Naive B cell (primary cell): ENCODE results near the gene TWIST2. TPM values are rescaled to one million over a fixed set of nuclear protein-coding genes. Genes with fewer than 3 reads are reported as not detected.

ENCODE experiments used
- ATAC-seq, 2 donors: fragments of 150-1000 bp; cut with Tn5 transposase; 2 replicates each; pipeline ENCODE4 v1.10.0; 2021; ENCODE audit warnings: low read depth in 2 of 2, mild to moderate bottlenecking in 2 of 2, moderate library complexity in 2 of 2
- DNase-seq: peaks from one replicate; pipeline ENCODE4 v3.0.0; 2022
- H3K27ac Mint-ChIP-seq, 6 donors: one replicate each; pipeline ENCODE4 v1.8.0; 2020 to 2022; ENCODE audit warnings: mild to moderate bottlenecking in 6 of 6, mixed read lengths in 6 of 6, moderate library complexity in 5 of 6, inconsistent platforms in 2 of 6
- H3K27me3 Mint-ChIP-seq, 3 donors: one replicate each; pipeline ENCODE4 v1.8.0; 2021 to 2022; ENCODE audit warnings: mixed read lengths in 3 of 3, mild to moderate bottlenecking in 1 of 3
- H3K36me3 Mint-ChIP-seq, 2 donors: one replicate each; pipeline ENCODE4 v1.8.0; 2020 to 2022; ENCODE audit warnings: mixed read lengths in 2 of 2, inconsistent platforms in 1 of 2, mild to moderate bottlenecking in 1 of 2
- H3K4me1 Mint-ChIP-seq, 3 donors: one replicate each; pipeline ENCODE4 v1.8.0; 2020 to 2022; ENCODE audit warnings: mixed read lengths in 3 of 3, inconsistent platforms in 1 of 3, mild to moderate bottlenecking in 1 of 3, moderate library complexity in 1 of 3
- H3K4me3 Mint-ChIP-seq, 8 donors: one replicate each; pipeline ENCODE4 v1.8.0; 2020 to 2022; ENCODE audit warnings: mild to moderate bottlenecking in 8 of 8, mixed read lengths in 8 of 8, moderate library complexity in 8 of 8, inconsistent platforms in 2 of 8
- H3K9me3 Mint-ChIP-seq, 7 donors: one replicate each; pipeline ENCODE4 v1.8.0; 2020 to 2022; ENCODE audit warnings: mixed read lengths in 7 of 7, mild to moderate bottlenecking in 5 of 7, inconsistent platforms in 2 of 7, moderate library complexity in 1 of 7
- polyA plus RNA-seq, 6 donors: library from polyadenylated mRNA; unstranded; fragments of 300-500 nt; fragmentation: Illumina TruSeq; gene quantifications; one replicate each; pipeline ENCODE4 v1.2.3, GENCODE V29; 2021; ENCODE audit warnings: low read depth in 6 of 6

TWIST2 gene
- polyA plus RNA-seq, 6 donors from 2014 or later = not detected

- Mint-ChIP-seq H3K9me3 (peaks cover 0 to 3% (median 0%) of the 10 kb centered on the region in 7 donors), H3K27ac (no peak overlapping the region)
- ATAC-seq = no peak
These were observed 66.2 kb downstream of the TWIST2 start for GRCh38 chr2:238913931-238914647.

GRCh38 chr2:238914648-238915015 lies 66.7 kb downstream of the TWIST2 start:
- no peaks in the 10 kb centered on the region for H3K36me3 Mint-ChIP-seq
- H3K9me3 Mint-ChIP-seq = peaks cover 0 to 4% (median 0%) of the 10 kb centered on the region in 7 donors
- H3K4me3 Mint-ChIP-seq = no peak overlapping the region
- no peaks in the 10 kb centered on the region for H3K4me1 Mint-ChIP-seq
- no peak for ATAC-seq
- peaks cover 0 to 16% (median 0%) of the 10 kb centered on the region in 3 donors for H3K27me3 Mint-ChIP-seq
- DNase-seq = no peak
- no peak overlapping the region for H3K27ac Mint-ChIP-seq

More at GRCh38 chr2:238913931-238914647, 66.2 kb downstream of the TWIST2 start:
- Mint-ChIP-seq H3K36me3 (no peaks in the 10 kb centered on the region), H3K4me3 (peak overlapping the region in 1 of 8 donors; percentile 42), H3K4me1 (no peaks in the 10 kb centered on the region), H3K27me3 (peaks cover 0 to 16% (median 0%) of the 10 kb centered on the region in 3 donors)
- DNase-seq = no peak

- ATAC-seq (no peak), DNase-seq (no peak)
- H3K4me1 Mint-ChIP-seq = no peaks in the 10 kb centered on the region
- peaks cover 0 to 4% (median 0%) of the 10 kb centered on the region in 7 donors for H3K9me3 Mint-ChIP-seq
- peaks cover 0 to 16% (median 0%) of the 10 kb centered on the region in 3 donors for H3K27me3 Mint-ChIP-seq
- H3K27ac Mint-ChIP-seq = no peak overlapping the region
- no peak overlapping the region for H3K4me3 Mint-ChIP-seq
- H3K36me3 Mint-ChIP-seq = no peaks in the 10 kb centered on the region
These were observed 67.3 kb downstream of the TWIST2 start for GRCh38 chr2:238915196-238915595.

- peak overlapping the region in 2 of 8 donors; percentile 16 to 54 for H3K4me3 Mint-ChIP-seq
- no peaks in the 10 kb centered on the region for H3K4me1 Mint-ChIP-seq
- peaks cover 0 to 4% (median 0%) of the 10 kb centered on the region in 7 donors for H3K9me3 Mint-ChIP-seq
- ATAC-seq = no peak
- H3K27ac Mint-ChIP-seq = no peak overlapping the region
- H3K36me3 Mint-ChIP-seq = no peaks in the 10 kb centered on the region
- DNase-seq = no peak
- H3K27me3 Mint-ChIP-seq = peaks cover 0 to 16% (median 2%) of the 10 kb centered on the region in 3 donors
These were observed 67.7 kb downstream of the TWIST2 start for GRCh38 chr2:238915596-238915995.

- H3K27ac Mint-ChIP-seq = peak overlapping the region in 1 of 6 donors; percentile 0
- no peaks in the 10 kb centered on the region for H3K36me3 Mint-ChIP-seq
- peaks cover 0 to 17% (median 6%) of the 10 kb centered on the region in 3 donors for H3K27me3 Mint-ChIP-seq
- H3K4me3 Mint-ChIP-seq = no peak overlapping the region
- H3K4me1 Mint-ChIP-seq = no peaks in the 10 kb centered on the region
- no peak for DNase-seq
- no peak for ATAC-seq
- peaks cover 0 to 4% (median 0%) of the 10 kb centered on the region in 7 donors for H3K9me3 Mint-ChIP-seq
These were observed 68.4 kb downstream of the TWIST2 start for GRCh38 chr2:238916176-238916874.

- H3K4me3 Mint-ChIP-seq = no peak overlapping the region
- ATAC-seq = no peak
- H3K9me3 Mint-ChIP-seq = peaks cover 0 to 4% (median 0%) of the 10 kb centered on the region in 7 donors
- H3K27me3 Mint-ChIP-seq = peaks cover 0 to 24% (median 6%) of the 10 kb centered on the region in 3 donors
- DNase-seq = no peak
- H3K36me3 Mint-ChIP-seq = no peaks in the 10 kb centered on the region
- no peaks in the 10 kb centered on the region for H3K4me1 Mint-ChIP-seq
- no peak overlapping the region for H3K27ac Mint-ChIP-seq
These were observed 69.1 kb downstream of the TWIST2 start for GRCh38 chr2:238916875-238917590.

GRCh38 chr2:238919307-238919706 lies 71.4 kb downstream of the TWIST2 start:
- no peaks in the 10 kb centered on the region for H3K36me3 Mint-ChIP-seq
- no peak overlapping the region for H3K27ac Mint-ChIP-seq
- H3K4me1 Mint-ChIP-seq = no peaks in the 10 kb centered on the region
- H3K27me3 Mint-ChIP-seq = peaks cover 0 to 24% (median 6%) of the 10 kb centered on the region in 3 donors
- peaks cover 0 to 4% (median 0%) of the 10 kb centered on the region in 7 donors for H3K9me3 Mint-ChIP-seq
- no peak for ATAC-seq
- DNase-seq = no peak
- no peak overlapping the region for H3K4me3 Mint-ChIP-seq

- Mint-ChIP-seq H3K36me3 (no peaks in the 10 kb centered on the region), H3K27me3 (peaks cover 0 to 22% (median 6%) of the 10 kb centered on the region in 3 donors), H3K4me1 (no peaks in the 10 kb centered on the region), H3K27ac (no peak overlapping the region), H3K4me3 (no peak overlapping the region), H3K9me3 (peaks cover 0 to 4% (median 0%) of the 10 kb centered on the region in 7 donors)
- no peak for ATAC-seq
- DNase-seq = no peak
These were observed 72.2 kb downstream of the TWIST2 start for GRCh38 chr2:238920053-238920452.

GRCh38 chr2:238920601-238921001 lies 72.7 kb downstream of the TWIST2 start:
- H3K27me3 Mint-ChIP-seq = peaks cover 0 to 16% (median 6%) of the 10 kb centered on the region in 3 donors
- no peak for DNase-seq
- no peak for ATAC-seq
- no peaks in the 10 kb centered on the region for H3K4me1 Mint-ChIP-seq
- peaks cover 0 to 4% (median 0%) of the 10 kb centered on the region in 7 donors for H3K9me3 Mint-ChIP-seq
- H3K4me3 Mint-ChIP-seq = no peak overlapping the region
- H3K36me3 Mint-ChIP-seq = no peaks in the 10 kb centered on the region
- H3K27ac Mint-ChIP-seq = no peak overlapping the region

GRCh38 chr2:238921259-238921658 lies 73.4 kb downstream of the TWIST2 start:
- Mint-ChIP-seq H3K36me3 (no peaks in the 10 kb centered on the region), H3K27me3 (peaks cover 1 to 10% (median 6%) of the 10 kb centered on the region in 3 donors), H3K9me3 (peaks cover 0 to 2% (median 0%) of the 10 kb centered on the region in 7 donors), H3K4me3 (no peak overlapping the region), H3K27ac (no peak overlapping the region), H3K4me1 (no peaks in the 10 kb centered on the region)
- DNase-seq (no peak), ATAC-seq (no peak)

- no peaks in the 10 kb centered on the region for H3K36me3 Mint-ChIP-seq
- peak overlapping the region in 1 of 6 donors; percentile 9 for H3K27ac Mint-ChIP-seq
- H3K27me3 Mint-ChIP-seq = peaks cover 4 to 13% (median 7%) of the 10 kb centered on the region in 3 donors
- DNase-seq (no peak), ATAC-seq (no peak)
- no peaks in the 10 kb centered on the region for H3K4me1 Mint-ChIP-seq
- H3K9me3 Mint-ChIP-seq = peaks cover 0 to 2% (median 0%) of the 10 kb centered on the region in 7 donors
- no peak overlapping the region for H3K4me3 Mint-ChIP-seq
These were observed 73.9 kb downstream of the TWIST2 start for GRCh38 chr2:238921681-238922319.

GRCh38 chr2:238922435-238922834 lies 74.5 kb downstream of the TWIST2 start:
- peaks cover 4 to 20% (median 14%) of the 10 kb centered on the region in 3 donors for H3K27me3 Mint-ChIP-seq
- no peak overlapping the region for H3K4me3 Mint-ChIP-seq
- peaks cover 0 to 2% (median 0%) of the 10 kb centered on the region in 7 donors for H3K9me3 Mint-ChIP-seq
- ATAC-seq (no peak), DNase-seq (no peak)
- H3K36me3 Mint-ChIP-seq = no peaks in the 10 kb centered on the region
- no peak overlapping the region for H3K27ac Mint-ChIP-seq
- no peaks in the 10 kb centered on the region for H3K4me1 Mint-ChIP-seq

GRCh38 chr2:238924032-238924431 lies 76.1 kb downstream of the TWIST2 start:
- Mint-ChIP-seq H3K4me1 (no peaks in the 10 kb centered on the region), H3K36me3 (no peaks in the 10 kb centered on the region), H3K27ac (no peak overlapping the region), H3K4me3 (no peak overlapping the region), H3K27me3 (peaks cover 9 to 26% (median 15%) of the 10 kb centered on the region in 3 donors), H3K9me3 (peaks cover 0 to 2% (median 0%) of the 10 kb centered on the region in 7 donors)
- ATAC-seq = no peak
- DNase-seq = no peak
